CD4-positive, alpha-beta T cell treated with Interleukin-6 for 4 hours (primary cell): ENCODE data around the gene PAPPA.

Experiments used
- DNase-seq: peaks from one replicate; pipeline ENCODE4 v3.0.0-alpha.2; 2020; ENCODE audit warnings: mixed read lengths

PAPPA gene

DNA sequence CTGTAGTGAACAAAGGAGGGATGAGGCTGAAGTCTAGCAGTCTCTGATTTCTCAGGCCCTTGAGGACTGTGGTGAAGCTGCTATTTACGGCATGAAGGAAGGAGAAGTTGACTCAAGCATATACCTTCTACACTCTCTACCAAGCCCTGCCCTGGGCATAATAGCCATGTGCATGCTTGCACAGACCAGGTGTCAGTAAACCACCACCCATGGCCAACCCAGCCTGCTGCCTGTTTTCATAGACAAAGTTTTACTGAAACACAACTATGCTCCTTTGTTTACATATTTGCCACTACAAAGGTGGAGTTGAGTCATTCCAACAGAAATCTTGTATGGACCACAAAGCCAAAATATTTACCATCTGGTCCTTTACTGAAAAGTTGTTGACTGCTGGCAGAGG is 126.9 kb downstream of the PAPPA start:
- no peak for DNase-seq

DNA sequence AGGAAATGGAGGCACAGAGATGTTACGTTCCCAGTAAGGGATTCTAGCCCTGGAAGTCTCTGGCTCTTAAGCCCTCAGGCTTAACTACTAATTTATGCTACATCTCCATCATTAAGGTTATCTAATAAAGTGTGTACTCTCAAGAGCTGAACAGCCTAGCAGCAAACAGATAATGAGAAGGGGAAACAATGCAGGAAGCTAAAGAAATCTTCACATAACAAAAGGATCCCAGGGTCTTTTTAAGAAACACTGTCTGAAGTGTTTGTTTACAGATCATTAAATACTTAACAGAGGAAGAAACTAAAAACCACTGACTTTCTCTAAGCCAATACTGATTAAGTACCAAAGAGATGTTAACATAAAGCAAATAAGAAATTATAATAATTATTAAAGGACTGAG is 129.0 kb downstream of the PAPPA start:
- DNase-seq = no peak

DNA sequence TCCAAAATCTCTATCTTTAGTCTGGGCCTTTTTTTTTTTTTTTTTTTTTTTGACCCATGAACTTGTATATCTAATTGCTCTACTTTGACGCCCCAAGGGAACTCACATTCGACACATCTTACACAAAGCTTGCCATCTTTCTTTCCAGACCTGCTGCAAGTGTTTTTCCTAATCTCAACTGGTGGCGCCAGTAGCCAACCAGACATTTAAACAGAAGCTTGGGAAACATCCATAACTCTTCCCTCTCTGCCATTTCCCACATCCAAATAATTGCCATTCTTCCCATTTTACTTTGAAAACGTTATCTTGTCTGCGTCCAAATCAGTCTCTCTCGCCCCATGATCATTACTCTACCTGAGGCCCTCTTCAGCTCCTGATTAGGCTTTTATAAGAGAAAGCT is 130.9 kb downstream of the PAPPA start:
- no peak for DNase-seq

DNA sequence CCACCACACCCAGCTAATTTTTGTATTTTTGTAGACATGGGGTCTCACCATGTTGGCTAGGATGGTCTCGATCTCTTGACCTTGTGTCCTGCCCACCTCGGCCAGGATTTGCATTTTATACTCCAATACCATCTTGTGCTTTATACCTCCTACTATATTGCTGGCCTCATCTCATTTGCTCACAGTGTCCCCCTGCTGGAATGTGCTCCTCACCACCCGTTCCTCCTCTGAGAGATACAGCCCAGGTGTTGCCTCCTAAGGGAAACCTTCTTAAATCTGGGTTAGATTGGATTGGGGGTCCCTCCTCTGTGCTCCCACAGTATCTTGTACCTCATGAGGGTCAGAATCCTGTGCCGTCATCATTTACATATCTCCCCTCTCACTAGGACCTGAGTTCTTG is 131.7 kb downstream of the PAPPA start:
- DNase-seq = no peak

DNA sequence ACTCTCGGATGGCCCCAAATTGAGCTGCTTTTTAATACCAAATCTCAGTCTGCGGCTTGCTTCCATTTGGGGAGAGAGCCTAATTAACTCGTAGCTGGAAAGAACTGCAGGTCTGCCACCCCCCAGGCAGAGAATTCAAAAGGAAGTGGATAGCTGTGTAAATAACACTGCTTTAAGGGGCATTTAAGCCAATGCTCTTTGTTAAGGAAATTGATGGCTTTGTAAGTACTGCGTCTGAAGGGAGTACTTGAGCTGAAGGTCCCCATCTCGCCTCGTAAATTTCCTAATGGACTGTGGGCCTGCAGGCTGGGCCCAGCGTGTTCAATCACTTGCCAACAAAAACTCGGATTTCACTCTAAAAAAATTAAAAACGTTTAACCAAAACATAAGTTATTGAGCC is 132.7 kb downstream of the PAPPA start:
- DNase-seq = no peak

DNA sequence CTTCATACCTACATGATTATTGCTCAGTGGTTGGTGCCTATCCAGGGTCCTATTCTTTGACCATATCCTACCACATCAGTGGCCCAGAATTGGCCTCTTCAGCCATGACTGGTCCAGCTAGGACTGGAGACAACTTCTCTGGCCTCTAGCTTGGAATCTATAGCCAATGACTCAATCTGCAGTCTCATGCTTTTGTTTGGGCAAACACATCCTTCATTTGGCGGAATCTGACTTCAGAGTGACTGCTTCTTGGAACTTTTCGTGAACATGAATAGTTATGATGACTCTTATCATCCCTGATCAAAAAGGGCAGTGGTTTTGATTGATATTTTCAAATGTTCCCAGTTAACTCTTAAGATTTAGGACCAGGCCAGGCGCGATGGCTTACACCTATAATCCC is 134.1 kb downstream of the PAPPA start:
- DNase-seq = no peak

DNA sequence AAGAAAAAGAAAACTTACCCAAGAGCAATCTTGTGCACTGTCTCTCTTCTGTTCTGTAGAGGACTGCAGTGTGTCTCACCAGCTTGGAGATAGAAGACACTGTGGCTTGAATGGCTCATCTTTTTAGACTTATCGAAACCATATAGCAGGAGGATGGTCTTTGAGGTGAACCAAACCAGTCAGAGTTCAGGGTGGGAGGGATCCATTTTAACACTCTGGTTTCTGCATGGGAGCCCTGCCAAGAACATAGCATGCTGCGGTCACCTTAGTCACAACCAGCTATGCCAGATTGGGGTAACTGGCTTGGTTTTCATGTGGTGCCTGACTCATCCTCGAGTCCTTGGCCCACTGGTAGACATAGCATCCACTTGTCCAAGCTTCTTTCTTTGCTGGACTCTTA is 135.1 kb downstream of the PAPPA start:
- DNase-seq = no peak

DNA sequence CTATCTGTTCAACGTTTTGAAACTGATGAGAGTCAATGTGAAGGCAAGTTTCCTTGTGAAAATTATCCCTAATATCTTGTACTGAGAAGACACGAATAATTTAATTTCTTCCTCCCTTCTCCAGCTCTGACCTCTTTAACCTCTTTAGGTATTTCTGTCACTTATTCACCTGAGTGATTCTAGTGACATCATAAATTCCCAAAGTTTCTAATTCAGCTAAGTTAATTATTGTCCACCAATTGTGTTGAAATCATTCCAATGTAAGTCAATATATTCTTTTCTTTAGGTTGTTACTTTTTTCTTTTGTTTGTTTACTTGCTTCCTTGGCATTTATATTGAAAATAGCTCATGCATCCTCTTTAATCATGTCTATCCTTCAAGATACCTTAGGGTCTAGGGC is 143.8 kb downstream of the PAPPA start:
- DNase-seq = no peak

DNA sequence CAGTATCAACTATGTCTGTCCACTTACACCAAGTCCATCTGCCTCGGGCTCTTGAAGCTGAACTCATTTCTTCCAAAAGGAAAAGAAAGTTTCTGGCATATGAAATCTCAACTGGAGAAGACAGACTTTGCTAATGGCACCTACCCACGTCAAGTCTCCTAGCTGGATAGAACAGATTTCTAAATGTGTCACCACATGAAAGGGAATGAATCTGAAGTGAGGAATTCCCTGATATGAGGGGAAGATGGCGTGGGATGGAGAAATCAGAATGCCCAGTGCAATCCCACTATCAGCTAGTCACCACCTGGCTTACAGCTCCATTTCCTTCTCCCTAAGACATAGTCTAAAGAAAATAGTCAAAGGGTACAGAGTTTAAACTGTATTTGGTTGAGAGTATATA is 144.7 kb downstream of the PAPPA start:
- no peak for DNase-seq

DNA sequence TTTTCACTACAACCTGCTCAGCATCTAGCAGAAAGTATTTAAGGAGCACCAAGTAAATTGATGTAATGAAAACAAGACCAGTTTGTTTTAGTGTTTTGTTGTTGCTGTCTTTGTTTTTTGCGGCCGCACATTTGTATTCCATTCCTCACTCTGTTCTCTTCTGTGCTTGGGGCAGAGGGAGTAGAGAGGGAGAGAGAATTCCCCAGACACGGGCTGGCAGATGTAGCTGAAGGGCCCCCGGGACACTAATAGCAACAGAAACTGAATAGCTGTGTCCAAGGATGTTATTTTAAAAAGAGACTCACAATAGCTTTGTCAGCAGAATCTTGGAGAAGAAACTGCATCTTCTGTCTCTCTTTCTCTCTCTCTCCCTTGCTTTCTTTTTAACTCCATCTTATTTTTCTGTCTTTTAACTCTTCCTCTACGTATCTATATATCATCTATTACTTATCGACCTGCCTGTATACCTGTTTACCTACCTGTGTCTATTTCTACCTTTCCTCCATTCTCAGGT is 145.3 kb downstream of the PAPPA start:
- no peak for DNase-seq

DNA sequence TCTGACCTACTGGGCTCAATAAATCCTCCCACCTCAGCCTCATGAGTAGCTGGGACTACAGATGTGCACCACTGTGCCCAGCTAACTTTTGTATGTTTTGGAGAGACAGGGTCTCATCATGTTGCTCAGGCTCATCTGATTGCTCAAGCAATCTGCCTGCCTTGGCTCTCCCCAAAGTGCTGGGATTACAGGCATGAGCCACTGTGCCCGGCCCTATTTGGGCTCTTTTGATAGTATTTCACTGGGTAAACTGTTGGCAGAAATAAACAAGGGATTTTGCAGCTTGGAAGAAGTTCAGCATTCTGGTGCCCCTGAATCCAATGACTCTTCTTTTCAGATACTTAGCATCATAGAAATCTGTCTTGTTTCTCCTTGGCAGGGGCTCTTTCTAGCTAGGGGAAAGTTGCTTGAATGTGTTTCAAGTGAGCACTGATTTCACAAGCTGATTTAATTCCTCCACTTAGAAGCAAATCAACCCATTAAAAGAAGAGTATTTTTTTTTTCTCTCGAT is 146.8 kb downstream of the PAPPA start:
- no peak for DNase-seq

DNA sequence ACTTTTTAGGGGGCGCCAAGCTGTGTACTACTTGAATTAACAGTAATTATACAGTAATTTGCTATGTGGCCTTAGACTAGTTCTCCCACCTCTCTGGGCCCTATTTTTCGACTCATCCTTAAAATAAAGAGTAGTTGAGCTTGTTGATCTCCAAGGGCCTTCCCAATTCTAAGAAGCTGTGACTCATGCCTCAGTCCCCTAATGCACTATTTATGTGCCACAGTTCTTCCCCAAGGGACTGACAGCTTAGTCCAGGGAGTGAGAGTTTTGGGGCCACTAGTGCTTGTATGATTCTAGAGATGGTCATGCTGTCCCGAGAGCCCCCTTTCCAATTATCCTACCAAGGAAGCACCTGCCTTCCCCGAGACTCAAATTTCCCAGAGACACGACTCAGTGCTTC is 149.7 kb downstream of the PAPPA start:
- DNase-seq = no peak

DNA sequence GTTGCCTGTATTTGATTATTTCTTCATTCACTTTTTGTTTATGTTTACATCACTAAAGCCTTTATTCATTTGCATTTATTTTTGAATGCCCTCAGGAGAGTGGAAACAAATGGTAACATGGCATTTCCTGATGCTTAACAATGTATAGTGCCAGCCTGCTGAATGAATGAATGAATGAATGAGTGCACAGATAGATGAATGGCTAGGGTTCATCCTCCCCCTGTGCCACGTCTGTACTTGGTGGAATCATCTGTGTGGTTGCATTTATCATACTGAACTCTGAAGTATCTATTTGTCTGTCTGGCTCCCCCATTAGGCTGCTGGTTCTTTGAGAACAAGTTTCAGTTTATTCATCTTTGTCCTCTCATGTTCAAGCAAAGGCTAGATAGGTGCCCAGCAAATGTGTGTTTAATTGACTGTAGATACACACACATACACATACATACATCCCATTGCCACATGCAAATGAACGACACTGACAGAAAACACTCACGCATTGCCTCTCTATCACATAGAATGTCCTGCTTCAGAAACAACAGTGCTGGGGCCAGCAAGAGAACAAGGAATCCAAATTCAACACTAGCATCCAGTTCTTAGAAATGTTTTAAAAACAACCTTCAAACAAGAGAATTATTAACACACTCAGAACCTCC is 150.4 kb downstream of the PAPPA start:
- no peak for DNase-seq

DNA sequence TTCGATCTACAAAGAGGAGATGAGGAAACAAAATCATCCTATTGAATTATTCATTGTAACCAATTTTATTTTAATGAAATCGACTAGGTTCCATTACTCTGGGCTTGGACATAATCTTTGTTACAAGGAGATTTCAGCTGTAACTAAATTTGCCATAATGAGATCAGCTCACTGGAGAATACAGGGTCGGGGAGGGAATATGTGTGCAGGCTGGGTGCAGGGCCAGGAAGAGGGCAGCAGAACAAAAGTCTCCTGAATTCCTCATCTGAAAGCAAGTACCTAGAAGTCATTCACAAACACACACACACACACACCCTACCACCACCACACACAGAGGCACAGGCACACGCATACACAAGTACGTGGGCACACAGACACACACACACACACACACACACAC is 151.2 kb downstream of the PAPPA start:
- no peak for DNase-seq

DNA sequence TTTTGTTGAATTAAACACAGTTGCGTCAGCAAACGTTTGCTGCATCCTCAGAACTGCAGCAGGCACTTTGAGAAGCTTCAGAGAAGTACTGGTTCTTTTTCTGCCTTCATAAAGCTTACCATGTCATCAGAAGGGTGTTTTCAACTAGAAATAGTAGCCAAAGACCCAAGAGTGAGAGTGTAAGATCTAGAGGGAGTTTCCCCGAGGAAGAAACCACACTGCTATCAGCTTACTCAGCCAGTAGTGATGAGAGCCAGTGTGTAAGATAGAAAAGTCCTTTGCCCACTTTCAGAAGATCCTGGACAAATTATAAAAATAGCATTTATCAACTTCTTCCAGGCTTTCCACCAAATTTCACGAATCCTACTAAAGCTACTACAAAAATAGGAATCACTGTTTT is 154.5 kb downstream of the PAPPA start:
- DNase-seq = no peak

DNA sequence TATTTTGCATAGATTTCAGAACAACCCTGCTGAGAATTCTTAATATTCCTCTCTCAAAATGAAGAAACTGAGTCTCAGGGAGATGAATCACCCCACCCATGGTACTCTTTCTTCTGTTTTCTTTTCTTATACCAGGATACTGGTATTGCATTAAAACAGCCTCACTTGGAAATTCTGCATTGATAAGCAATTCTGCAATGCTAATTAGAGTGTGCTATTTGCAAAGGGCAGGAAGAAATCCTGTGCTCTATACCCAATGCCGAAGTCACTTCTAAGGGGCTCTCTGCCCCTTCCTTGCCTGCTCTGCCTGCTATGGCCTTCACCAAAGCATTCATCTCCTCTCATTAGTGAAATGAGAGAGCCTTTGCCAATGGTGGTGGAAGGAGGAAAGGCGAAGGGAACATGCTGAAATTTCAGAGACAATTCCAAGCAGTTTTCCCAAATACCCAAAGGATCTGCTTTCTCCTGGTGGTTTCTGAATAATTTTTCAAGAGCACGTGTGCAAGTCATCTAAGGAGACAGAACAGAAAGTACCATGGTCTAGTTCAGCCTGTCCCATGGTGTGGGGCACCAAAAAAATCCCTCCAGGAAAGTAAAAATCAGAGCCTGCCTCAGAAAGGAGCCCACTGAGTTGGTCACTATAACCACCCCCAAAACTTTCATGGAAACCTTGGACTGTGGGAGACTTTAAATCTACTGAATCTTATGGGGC is 156.5 kb downstream of the PAPPA start:
- no peak for DNase-seq

DNA sequence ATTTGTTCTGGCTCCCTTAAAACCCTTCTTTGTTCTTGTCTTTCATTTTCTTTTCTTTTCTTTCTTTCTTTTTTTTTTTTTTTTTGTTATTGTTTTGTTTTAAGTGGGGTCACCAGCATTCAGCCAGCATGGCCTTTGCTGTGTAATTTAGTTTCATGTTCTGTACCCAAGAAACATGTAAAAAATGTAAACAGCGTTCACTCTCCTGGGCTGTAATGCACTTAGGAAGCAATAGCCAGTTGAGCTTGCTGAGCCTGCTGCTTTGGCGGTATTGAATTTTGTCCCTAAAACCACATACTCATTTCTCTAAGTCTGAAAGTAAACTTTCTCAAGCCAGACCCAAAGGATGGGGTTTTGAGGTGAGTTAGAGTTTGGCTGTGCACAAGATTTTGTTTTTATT is 158.6 kb downstream of the PAPPA start:
- no peak for DNase-seq

DNA sequence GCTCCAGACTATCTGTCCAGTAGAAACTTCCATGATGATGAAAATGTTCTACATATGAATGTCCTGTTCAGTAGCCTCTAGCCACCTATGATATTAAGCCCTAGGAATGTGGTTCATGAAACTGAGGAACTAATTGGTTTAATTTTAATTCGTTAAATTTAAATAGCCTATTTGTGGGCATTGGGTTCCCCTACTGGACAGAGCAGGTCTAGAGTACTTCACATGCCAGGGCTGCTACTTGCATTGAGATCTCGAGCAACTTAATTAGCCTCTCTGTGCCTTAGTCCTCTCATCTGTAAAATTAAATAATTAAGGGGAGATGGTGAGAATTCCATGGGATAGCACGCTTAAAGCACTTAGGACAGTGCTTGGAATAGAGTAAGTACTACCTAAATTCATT is 160.0 kb downstream of the PAPPA start:
- DNase-seq = no peak

DNA sequence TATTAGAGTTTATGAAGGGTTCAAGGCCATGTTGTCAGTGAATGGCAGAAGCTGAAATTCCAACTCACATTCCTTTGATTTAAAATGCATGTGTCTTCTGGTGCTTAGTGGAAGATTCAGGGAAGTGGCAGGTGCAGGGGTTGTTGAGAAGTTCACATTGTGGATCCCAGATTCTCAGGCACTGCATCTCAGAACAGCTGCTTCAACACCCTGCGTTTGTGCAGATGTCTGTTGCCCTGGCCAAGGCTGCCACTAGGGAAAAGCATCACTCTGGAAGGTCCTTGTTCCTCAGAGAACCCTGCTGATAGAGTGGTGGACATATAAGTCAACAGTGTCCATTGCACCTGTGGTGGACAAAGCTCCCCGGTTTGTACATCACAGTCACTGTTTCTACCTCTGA is 162.7 kb downstream of the PAPPA start:
- DNase-seq = no peak

DNA sequence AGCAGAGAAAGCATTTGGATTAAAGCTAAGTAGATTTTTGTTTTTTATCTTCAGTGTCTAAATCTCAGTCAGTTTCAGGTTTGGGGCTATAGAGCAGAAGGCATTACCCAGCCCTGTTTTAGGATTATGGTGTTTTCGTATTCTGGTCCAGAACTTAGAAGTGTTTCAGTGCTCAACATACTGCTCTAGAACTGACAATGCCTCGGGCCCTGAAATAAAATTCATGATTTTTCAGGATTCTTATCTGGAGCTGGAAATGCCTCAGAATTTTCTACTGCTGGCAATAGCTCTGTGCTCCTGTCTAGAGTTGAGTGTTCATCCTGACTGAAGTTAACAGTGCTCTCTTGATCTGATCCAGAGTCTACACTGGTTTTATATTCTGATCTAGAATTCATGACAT is 163.9 kb downstream of the PAPPA start:
- DNase-seq = no peak

DNA sequence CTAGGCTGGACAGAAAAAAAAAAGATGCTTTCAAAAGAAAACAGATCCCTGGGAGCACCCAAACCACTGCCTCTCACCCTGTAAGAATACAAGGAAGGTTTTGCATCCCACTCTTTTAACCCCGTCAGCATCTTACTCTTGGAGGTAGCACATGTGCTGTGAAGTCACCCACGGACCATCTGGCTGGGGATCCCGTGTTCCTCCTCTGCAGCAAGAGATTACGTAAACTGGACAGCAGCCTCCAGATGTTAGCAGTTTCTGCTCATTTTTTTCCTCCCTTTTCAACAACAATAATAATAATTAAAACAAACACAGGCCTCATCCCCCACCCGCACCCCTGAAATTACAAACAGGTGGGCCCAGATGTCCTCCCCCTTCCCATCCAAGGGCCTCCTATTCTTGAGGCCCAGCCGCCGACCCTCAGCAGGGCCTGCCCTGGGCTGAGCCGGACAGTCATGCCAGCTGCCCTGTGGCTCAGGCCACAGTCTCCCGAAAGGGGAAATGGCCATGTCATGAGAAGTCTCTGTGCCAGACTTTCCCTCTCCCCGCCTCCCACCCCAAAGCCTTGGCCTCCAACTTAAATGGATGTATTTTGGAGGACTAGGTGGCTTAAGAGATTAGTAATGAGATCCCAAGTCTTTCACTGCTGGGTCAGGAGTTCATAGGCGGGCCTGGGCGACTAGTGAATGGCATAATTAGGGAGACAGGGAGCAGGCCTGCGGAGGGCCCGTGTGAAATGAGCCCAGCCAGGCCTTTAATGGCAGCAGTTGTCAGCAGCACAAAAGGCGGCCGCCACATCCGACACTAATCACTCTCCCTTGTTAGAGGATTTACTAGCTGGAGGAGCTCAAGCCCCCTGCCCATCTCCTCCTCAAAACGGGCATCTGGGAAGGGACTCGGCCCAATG is 165.1 kb downstream of the PAPPA start:
- no peak for DNase-seq

DNA sequence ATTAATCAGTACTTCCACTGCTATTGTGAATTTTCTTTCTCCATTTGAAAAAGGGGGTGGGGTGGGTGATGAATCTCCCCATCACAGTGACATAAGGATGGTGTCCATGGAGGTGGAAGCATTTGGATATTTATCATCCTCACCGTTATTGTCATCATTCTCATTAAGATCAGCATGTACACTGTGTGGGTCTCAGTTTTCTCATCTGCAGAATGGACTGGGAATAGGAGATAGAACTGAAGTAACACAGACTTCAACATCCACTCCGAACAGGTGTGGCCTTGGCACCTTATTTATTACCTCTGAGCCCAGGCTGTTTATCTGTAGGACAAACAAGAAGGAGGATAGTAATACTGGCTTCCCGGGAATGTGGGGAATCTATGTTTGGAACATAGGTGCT is 165.9 kb downstream of the PAPPA start:
- no peak for DNase-seq

DNA sequence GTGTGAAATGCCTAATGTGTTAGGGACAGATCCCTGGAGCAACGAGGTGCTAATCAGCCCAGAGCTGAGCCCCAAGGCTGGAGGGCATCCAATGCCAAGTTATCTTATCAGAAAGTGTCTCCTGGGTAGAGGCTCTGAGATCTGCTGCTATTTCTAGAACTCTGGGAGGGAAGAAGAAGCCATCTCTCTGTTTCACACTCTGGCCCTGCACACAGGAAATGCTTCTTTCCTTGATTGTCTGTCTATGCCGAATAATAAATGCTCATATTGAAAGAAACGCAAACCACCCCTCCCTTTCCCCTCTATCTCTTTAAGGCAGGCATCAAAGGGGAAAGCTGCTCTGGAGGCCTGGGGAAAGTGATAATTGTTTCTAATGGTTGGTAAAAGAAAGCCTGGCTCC is 166.7 kb downstream of the PAPPA start:
- no peak for DNase-seq

DNA sequence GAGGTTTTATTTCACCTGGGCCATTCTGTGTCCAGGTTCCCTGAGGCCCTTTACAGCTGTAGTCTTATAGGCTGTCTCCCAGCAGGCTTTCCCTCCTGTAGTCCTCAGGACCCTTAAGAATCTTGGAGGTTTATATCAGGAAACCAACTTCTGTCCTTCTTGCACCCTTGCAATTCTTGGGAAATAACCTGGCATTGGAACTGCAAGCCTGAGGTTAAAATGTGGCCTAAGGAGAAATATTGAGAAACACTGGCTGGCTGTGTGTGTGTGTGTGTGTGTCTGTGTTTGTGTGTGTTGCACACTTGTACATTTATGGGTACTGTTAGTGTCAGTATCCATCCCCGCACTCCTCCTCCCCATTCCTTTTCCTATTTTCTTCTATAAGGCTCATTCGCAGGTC is 168.9 kb downstream of the PAPPA start:
- DNase-seq = no peak
